Activated naive CD4-positive, alpha-beta T cell treated with anti-CD3 and anti-CD28 coated beads, Interleukin-2, amount 50 U/mL, for 72 hours (primary cell): ENCODE results near the gene NPHP3. TPM values are rescaled to one million over a fixed set of nuclear protein-coding genes. Genes with fewer than 3 reads are reported as not detected.
A peak's percentile ranks its signal among the peaks of the same experiment; 100 is the strongest.
"Not testable (repeated sequence)": the region's sequence is repeated elsewhere in the genome, so short reads cannot be mapped to it uniquely, and the experiment has no call there.

Source experiments
- ATAC-seq, 2 donors: fragments of 150-1000 bp; cut with Tn5 transposase; 2 replicates each; pipeline ENCODE4 v1.10.0; 2021; ENCODE audit warnings: mild to moderate bottlenecking in 2 of 2, moderate library complexity in 2 of 2
- DNase-seq, 2 donors: peaks; one replicate each; pipeline ENCODE4 v3.0.0; 2021 to 2022; ENCODE audit warnings: low spot score in 2 of 2
- H3K27ac Mint-ChIP-seq, 2 donors: one replicate each; pipeline ENCODE4 v1.8.0; 2022; ENCODE audit warnings: mild to moderate bottlenecking in 2 of 2, mixed read lengths in 2 of 2
- H3K36me3 Mint-ChIP-seq, 2 donors: one replicate each; pipeline ENCODE4 v1.8.0; 2022; ENCODE audit warnings: mixed read lengths in 2 of 2
- H3K9me3 Mint-ChIP-seq, 2 donors: one replicate each; pipeline ENCODE4 v1.8.0; 2022; ENCODE audit warnings: mixed read lengths in 2 of 2
- total RNA-seq, 2 donors: library from RNA; stranded (reverse); gene quantifications; one replicate each; pipeline ENCODE4 v1.2.3, GENCODE V29; 2022

Gene NPHP3, protein sequence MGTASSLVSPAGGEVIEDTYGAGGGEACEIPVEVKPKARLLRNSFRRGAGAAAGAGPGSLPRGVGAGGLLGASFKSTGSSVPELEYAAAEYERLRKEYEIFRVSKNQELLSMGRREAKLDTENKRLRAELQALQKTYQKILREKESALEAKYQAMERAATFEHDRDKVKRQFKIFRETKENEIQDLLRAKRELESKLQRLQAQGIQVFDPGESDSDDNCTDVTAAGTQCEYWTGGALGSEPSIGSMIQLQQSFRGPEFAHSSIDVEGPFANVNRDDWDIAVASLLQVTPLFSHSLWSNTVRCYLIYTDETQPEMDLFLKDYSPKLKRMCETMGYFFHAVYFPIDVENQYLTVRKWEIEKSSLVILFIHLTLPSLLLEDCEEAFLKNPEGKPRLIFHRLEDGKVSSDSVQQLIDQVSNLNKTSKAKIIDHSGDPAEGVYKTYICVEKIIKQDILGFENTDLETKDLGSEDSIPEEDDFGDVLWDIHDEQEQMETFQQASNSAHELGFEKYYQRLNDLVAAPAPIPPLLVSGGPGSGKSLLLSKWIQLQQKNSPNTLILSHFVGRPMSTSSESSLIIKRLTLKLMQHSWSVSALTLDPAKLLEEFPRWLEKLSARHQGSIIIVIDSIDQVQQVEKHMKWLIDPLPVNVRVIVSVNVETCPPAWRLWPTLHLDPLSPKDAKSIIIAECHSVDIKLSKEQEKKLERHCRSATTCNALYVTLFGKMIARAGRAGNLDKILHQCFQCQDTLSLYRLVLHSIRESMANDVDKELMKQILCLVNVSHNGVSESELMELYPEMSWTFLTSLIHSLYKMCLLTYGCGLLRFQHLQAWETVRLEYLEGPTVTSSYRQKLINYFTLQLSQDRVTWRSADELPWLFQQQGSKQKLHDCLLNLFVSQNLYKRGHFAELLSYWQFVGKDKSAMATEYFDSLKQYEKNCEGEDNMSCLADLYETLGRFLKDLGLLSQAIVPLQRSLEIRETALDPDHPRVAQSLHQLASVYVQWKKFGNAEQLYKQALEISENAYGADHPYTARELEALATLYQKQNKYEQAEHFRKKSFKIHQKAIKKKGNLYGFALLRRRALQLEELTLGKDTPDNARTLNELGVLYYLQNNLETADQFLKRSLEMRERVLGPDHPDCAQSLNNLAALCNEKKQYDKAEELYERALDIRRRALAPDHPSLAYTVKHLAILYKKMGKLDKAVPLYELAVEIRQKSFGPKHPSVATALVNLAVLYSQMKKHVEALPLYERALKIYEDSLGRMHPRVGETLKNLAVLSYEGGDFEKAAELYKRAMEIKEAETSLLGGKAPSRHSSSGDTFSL (N-terminal part only)
- 10 to 100 TPM; 18.2 to 23.5 TPM for total RNA-seq

DNA sequence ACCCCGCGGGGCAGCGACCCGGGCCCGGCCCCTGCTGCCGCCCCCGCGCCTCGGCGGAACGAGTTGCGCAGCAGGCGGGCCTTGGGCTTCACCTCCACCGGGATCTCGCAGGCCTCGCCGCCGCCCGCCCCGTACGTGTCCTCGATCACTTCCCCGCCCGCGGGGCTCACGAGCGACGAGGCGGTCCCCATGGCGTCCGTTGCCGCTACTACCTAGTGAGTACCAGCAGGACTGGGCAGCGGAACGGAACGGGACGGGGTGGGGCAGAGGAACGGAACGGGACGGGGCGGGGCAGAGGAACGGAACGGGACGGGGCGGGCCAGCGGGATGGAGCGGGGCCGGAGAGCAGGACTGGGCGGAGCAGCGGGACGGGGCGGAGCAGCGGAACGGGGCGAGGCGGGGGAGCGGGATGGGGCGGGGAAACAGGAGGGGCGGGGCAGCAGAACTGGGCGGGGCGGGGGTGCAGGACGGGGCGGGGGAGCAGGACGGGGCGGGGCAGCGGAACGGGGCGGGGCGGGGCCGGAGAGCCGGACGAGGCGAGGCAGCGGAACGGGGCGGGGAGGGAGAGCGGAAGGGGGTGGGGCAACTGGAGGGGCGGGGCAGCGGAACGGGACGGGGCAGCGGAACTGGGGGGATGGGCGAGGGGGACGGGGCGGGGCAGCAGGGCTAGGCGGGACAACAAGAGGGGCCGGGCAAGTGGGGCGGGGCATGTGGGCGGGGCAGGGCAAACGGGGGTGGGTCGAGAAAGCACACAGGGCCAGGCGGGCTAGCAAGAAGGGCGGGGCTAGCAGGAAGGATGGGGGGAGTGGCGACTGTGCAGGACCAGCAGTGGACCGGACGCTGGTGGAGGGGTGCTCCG, at the start of gene NPHP3:
Gene NPHP3, minus strand, starts transcription at position 245 of the 859 bp plus-strand sequence. Its CDS starts 54 bp downstream, at position 191.
- Mint-ChIP-seq H3K36me3 (peaks cover 13 to 26% of the 10 kb centered on the region in 2 donors), H3K9me3 (no peaks in the 10 kb centered on the region), H3K27ac (peak within 1 kb of the TSS; percentile 89 to 99)
- DNase-seq (peak; percentile 84 to 90), ATAC-seq (peak; percentile 85 to 87)

DNA sequence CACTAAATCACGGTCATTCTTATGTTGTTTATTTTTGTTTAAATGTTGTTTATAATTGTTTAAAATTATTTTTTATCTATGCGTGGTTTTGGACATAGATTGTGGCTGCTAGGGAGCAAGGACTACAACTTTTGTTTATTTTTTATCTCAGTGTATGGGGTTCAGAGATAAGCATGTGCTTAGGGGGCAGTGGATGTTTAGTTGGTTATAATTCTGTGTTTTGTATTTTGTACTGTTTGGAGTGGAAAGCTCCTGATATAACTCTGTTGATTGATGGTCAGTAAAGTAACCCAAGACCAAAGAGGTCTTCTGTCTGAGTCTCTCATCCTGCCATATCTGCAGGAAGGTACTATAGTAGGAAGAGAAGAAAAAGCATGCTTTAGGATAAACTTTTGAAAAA, 36.5 kb upstream of the NPHP3 start:
- DNase-seq (no peak), ATAC-seq (no peak)
- H3K36me3 Mint-ChIP-seq = no peaks in the 10 kb centered on the region
- no peaks in the 10 kb centered on the region for H3K9me3 Mint-ChIP-seq
- no peak overlapping the region for H3K27ac Mint-ChIP-seq

DNA sequence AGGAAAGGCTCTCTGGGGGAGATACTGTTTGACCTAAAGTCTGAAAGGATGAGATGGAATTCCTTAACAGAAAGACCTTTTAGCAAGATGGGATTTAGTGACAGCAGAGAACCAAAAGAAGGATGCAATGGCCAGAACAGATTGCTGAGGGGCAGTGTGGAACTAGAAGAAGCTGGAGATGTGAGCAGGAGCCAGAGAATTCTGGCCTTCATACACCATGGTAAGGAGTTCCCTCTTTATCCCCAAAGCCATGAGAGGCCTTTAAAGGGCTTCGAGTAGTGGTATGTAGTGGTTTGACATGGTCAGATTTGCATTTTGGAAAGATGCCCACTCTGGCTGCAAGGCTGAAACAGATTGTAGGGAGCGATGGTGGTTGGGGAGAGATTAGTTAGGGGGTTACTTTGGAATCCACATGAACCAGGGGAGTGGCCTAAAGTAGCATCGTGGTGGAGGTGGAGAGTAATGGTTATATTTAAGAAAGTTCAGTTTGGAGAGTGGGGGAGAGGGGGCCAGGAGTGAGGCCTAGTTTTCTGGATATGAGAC, 34.0 kb upstream of the NPHP3 start:
- H3K27ac Mint-ChIP-seq = no peak overlapping the region
- DNase-seq = no peak
- ATAC-seq = no peak
- no peaks in the 10 kb centered on the region for H3K36me3 Mint-ChIP-seq
- no peaks in the 10 kb centered on the region for H3K9me3 Mint-ChIP-seq

DNA sequence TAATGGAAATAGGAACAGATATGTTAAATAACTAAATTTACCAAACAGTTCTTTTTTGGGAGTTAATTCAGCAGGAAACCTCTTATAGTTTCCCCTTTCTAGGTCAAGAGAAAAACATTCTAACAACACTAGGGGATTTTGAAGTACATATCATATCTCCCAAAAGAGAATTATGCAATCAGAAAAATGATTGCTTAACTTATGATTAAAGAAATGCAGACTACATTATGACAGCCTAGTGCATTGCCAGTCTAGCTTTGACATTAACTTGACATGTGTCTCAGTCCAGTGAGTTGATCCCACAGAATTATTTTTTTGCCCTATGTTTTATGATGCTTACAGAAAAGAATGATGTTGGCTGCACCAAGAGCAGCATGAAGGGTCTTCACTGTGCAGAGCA, 31.7 kb upstream of the NPHP3 start:
- ATAC-seq = no peak
- no peak overlapping the region for H3K27ac Mint-ChIP-seq
- DNase-seq = no peak
- H3K9me3 Mint-ChIP-seq = no peaks in the 10 kb centered on the region
- no peaks in the 10 kb centered on the region for H3K36me3 Mint-ChIP-seq

DNA sequence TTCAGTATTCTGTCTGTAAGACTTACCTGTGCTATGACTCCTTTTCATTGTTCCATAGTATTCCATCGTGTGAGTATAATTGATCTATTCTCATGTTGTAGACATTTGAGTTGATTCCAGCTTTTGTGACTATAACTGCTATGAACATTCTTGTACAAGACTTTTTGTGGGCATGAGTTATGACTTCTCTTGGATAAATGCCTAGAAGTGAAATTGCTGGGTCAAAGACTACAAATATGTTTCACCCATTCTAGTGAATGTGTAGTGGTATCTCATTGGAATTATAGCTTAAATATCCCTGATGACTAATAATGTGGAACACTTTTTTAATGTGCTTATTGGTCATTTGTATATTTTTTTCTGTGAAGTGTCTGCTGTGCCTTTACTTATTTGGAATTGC, 27.6 kb upstream of the NPHP3 start:
- no peaks in the 10 kb centered on the region for H3K9me3 Mint-ChIP-seq
- ATAC-seq (no peak), DNase-seq (no peak)
- H3K27ac Mint-ChIP-seq = no peak overlapping the region
- no peaks in the 10 kb centered on the region for H3K36me3 Mint-ChIP-seq

DNA sequence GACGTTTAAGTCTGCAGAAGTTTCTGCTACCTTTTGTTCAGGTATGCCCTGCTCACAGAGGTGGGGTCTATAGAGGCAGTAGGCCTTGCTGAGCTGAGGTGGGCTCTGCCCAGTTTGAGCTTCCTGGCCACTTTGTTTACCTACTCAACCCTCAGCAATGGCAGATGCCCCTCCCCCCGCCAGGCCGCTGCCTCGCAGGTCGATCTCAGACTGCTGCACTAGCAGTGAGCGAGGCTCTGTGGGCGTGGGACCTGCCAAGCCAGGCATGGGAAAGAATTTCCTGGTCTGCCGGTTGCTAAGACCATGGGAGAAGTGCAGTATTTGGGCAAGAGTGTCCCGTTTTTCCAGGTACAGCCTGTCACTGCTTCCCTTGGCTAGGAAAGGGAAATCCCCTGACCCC, 24.5 kb upstream of the NPHP3 start:
- not testable (repeated sequence) for H3K27ac Mint-ChIP-seq, H3K36me3 Mint-ChIP-seq, H3K9me3 Mint-ChIP-seq, ATAC-seq, DNase-seq

DNA sequence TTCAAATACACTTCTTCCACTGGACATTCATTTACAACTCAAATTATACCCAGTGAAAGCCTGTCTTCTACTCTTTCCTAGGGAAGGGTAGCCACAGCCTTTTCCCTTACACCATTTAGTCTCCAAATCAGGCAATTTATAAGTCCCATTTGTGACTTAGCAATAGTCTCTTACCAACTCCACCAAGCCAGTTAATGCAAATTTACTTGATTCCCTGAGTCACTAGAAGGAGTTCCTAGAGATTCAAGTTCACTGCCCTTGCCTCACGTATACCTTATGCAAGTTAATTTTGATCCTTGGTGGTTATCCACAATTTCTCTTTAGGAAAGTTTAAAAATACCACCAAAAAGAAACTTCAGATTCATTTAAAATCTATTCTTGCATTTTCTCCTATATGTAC, 16.1 kb upstream of the NPHP3 start:
- DNase-seq (no peak), ATAC-seq (no peak)
- Mint-ChIP-seq H3K27ac (no peak overlapping the region), H3K36me3 (no peaks in the 10 kb centered on the region), H3K9me3 (no peaks in the 10 kb centered on the region)

DNA sequence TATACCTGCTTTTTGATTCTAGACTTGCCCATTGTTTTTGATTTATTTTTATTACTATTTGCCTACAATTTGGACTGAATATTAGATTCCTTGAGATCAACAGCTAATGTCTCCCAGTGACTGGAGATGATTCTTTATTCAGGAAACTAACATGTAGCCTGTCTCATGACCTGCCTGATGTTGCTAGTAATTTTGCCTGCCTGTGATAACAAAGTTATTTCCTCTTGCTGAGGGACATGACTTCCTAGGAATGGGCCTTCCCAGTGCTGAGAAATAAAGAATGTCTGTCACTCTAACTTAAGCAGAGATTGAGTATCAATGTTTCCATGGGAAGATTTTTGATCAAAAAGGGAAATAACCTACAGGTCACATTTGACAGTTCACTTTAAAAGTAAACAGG, 13.4 kb upstream of the NPHP3 start:
- no peak for ATAC-seq
- H3K36me3 Mint-ChIP-seq = no peaks in the 10 kb centered on the region
- no peak overlapping the region for H3K27ac Mint-ChIP-seq
- H3K9me3 Mint-ChIP-seq = no peaks in the 10 kb centered on the region
- DNase-seq = no peak

DNA sequence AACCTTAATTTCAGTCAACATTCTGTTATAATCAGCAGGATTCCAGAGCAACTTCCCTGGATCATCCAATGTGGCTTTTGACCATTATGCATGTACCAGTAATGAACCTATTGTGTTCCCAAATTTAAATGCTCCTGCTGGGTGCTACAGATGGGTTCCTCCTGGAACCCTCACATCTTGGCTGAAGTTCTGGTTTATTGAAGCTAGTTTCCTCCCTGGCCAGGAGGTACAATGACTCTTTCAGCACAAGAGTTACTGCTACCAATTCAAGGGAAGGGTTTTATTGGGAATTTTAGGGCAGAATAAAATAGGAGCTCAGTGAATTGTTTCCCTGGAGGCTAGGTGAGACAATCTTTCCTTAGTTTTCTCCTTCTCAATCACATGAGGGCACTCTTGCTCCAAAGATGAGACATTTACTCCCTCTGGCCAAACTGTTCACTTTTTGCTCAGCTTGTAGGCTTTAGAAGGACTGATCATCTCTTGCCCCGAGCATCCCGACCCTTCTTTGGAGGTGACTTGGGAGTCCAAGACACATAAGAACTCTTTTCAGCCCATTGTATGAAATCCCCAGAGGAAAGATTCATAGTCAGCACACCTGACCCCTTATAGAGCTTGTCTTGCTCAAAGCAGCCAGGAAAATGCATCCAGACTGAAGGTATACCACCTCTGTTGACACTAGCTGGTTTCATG, 8.8 kb upstream of the NPHP3 start:
- ATAC-seq (peak in 1 of 2 donors; percentile 63), DNase-seq (no peak)
- Mint-ChIP-seq H3K36me3 (no peaks in the 10 kb centered on the region), H3K9me3 (no peaks in the 10 kb centered on the region), H3K27ac (no peak overlapping the region)

DNA sequence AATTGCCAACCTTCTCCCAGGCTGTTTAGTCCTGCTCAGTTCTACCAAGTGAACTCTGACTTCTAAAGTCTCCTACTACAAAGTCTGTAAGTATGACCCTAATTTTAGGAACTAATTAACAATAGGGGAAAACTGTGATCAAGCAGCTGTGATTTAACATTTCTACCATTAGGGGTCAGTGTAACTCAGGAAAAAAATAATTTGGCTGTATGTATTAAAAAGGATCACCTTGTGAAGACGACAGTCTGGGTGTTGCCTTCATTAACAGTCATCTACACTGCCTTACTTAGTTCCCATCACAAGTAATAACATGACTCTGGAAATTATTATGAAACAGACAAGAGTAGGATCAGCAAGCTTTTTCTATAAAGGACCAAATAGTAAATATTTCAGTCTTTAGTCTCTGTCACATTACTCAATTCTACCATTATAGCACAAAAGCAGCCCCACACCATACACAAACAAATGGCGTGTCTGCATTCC, 4.2 kb upstream of the NPHP3 start:
- DNase-seq (no peak), ATAC-seq (no peak)
- Mint-ChIP-seq H3K36me3 (peaks cover 3 to 4% of the 10 kb centered on the region in 2 donors), H3K27ac (no peak overlapping the region), H3K9me3 (no peaks in the 10 kb centered on the region)

DNA sequence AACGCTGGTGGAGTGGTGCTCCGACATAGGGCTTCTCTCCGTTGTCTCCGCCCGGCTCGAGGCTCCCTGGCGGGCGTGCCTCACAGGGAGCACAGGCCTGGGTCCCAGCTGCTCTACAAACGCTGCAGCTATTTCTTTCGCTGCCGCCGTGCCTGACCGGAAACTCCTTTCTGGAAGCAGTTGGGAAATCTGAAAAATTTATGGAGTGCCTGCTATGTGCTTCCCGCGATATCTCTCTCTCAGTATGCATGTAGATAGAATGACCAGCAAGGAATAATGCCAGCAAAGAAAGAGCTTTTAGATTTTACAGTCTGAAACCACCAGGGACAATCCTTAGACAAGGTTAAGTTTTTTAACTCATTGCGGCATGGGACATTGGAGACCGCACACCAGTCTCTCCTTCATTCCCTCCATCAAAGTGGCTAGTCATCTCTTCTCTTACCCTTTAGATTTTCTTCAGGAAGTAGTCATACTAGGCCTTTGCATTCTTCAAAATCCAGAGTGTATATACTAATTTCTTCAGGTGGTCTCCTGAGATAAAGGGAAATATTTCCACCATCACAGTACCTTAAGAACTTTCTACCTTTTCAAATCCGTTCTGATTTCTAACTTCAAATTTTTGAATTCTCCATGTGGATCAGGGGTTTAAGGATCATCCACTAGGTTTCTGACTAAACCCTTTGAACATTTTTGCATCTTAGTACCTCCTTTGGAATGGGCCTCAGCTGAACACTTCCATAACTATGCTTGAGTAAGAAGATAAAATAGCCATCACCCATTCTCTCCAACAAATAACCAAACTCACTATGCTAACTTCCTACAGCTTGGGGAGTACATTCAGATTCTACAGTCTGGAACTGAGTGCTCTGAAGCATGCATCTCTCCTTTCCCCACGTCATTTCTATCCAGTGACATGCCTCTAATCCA, 1.1 kb upstream of the NPHP3 start:
- no peak for DNase-seq
- peaks cover 13 to 19% of the 10 kb centered on the region in 2 donors for H3K36me3 Mint-ChIP-seq
- H3K27ac Mint-ChIP-seq = peak overlapping the region in 1 of 2 donors; percentile 85
- peak in 1 of 2 donors; percentile 8 for ATAC-seq
- H3K9me3 Mint-ChIP-seq = no peaks in the 10 kb centered on the region

DNA sequence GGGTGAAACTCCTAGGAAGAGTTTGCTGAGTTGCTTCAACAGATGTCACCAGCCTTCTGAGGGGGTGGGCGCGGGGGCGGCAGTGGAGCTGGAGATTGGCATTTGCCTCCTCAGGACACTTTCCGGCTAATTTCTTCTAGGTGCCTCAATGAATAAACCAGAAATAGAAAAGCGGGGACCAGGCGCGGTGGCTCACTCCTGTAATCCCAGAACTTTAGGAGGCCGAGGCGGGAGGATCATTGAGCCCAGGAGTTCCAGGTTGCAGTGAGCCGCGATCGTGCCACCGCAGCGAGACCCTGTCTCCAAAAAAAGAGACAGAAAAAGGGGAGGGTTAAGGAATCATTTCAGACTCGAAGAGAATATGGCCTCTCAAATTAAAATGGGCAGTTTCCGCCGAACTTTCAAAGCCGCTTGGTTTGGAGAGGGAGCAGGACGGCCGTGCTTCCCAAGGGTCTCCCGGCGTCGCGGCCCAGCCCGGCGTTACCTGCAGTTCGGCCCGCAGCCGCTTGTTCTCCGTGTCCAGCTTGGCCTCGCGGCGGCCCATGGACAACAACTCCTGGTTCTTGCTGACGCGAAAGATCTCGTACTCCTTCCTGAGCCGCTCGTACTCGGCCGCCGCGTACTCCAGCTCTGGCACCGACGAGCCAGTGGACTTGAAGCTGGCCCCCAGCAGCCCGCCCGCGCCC, 587 bp downstream of the NPHP3 start:
- peak in 1 of 2 donors; percentile 39 for ATAC-seq
- Mint-ChIP-seq H3K9me3 (no peaks in the 10 kb centered on the region), H3K36me3 (peaks cover 13 to 26% of the 10 kb centered on the region in 2 donors), H3K27ac (peak overlapping the region; percentile 89 to 99)
- no peak for DNase-seq

DNA sequence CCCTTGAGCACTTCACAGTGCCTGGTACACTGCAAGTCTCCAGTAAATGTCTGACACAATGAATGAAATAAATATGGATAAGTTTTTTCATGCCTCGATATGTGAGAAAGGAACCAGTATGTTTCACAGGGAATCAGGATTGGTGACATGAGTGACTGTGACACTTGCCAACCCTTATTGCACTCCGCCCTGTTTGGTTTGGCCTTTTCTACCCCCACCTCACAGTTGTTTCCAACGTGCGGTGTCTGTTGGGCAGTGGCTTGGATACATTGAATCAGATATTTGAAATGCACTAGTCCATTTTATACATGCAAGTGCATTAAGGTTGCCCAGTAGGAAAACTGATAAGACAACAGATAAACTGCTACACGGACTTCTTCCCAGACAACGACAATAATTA, 2.0 kb downstream of the NPHP3 start:
- H3K27ac Mint-ChIP-seq = no peak overlapping the region
- ATAC-seq = no peak
- no peaks in the 10 kb centered on the region for H3K9me3 Mint-ChIP-seq
- DNase-seq = no peak
- peaks cover 13 to 26% of the 10 kb centered on the region in 2 donors for H3K36me3 Mint-ChIP-seq

DNA sequence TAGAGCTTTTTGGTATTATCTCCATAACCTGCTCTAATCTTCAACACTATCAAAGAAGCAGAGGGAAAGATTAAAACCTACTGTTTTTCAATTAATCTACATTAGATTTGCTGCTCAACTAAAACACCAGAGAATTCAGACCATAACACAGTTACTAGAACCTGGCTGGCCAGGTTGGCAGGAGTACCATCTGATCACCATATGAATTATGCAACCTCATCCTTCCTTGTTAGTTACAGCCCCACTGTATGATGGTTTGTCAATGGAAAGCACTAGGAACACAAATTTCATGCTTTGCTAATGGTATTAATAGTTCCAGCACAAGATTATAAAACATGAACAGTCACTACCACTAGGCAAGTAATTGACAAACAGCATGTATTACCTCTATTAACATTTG, 5.8 kb downstream of the NPHP3 start:
- Mint-ChIP-seq H3K27ac (no peak overlapping the region), H3K36me3 (peaks cover 9 to 23% of the 10 kb centered on the region in 2 donors), H3K9me3 (no peaks in the 10 kb centered on the region)
- ATAC-seq = no peak
- no peak for DNase-seq
